Natural killer cell (primary cell): Measurements from ENCODE around the gene IER5. TPM values are rescaled to one million over a fixed set of nuclear protein-coding genes. Genes with fewer than 3 reads are reported as not detected.

Experiments
- ATAC-seq, 3 donors: fragments of 150-1000 bp in 2 of 3; fragments of 200-7000 bp in 1 of 3; cut with Tn5 transposase; 1 replicate in 1 of 3; 2 replicates in 2 of 3; pipeline ENCODE4 v1.10.0; 2021; ENCODE audit warnings: mild to moderate bottlenecking in 2 of 3, moderate library complexity in 2 of 3
- DNase-seq, 2 donors: peaks; one replicate each; pipeline versions ENCODE4 v3.0.0 to v3.0.0-alpha.2; 2013 to 2021; ENCODE audit warnings: mixed read lengths in 1 of 2
- H3K27ac ChIP-seq: one replicate; pipeline ENCODE4 v1.5.1; 2013; ENCODE audit warnings: mild to moderate bottlenecking, low read length
- H3K27me3 ChIP-seq: one replicate; pipeline ENCODE4 v1.6.1; 2013; ENCODE audit warnings: low read length; ENCODE audit not compliant: control insufficient read depth, insufficient read depth
- H3K36me3 ChIP-seq: one replicate; pipeline ENCODE4 v1.6.1; 2013; ENCODE audit warnings: low read length; ENCODE audit not compliant: control insufficient read depth, insufficient read depth
- H3K4me1 ChIP-seq: one replicate; pipeline ENCODE4 v1.6.1; 2013; ENCODE audit warnings: low read length; ENCODE audit not compliant: control insufficient read depth, insufficient read depth
- H3K4me3 ChIP-seq: one replicate; pipeline ENCODE4 v1.5.1; 2013; ENCODE audit warnings: low read length
- H3K9me3 ChIP-seq: one replicate; pipeline ENCODE4 v1.6.1; 2013; ENCODE audit warnings: low read length; ENCODE audit not compliant: control insufficient read depth, insufficient read depth
- H3K27ac Mint-ChIP-seq, 2 donors: one replicate each; pipeline ENCODE4 v1.8.0; 2022; ENCODE audit warnings: mild to moderate bottlenecking in 2 of 2, mixed read lengths in 2 of 2, moderate library complexity in 1 of 2
- H3K27me3 Mint-ChIP-seq, 2 donors: one replicate each; pipeline ENCODE4 v1.8.0; 2022; ENCODE audit warnings: low read depth in 2 of 2, mixed read lengths in 2 of 2
- H3K36me3 Mint-ChIP-seq: one replicate; pipeline ENCODE4 v1.8.0; 2022; ENCODE audit warnings: mixed read lengths
- H3K4me1 Mint-ChIP-seq, 2 donors: one replicate each; pipeline ENCODE4 v1.8.0; 2022; ENCODE audit warnings: mixed read lengths in 2 of 2
- H3K4me3 Mint-ChIP-seq: one replicate; pipeline ENCODE4 v1.8.0; 2022; ENCODE audit warnings: mild to moderate bottlenecking, moderate library complexity, mixed read lengths
- H3K9me3 Mint-ChIP-seq, 2 donors: one replicate each; pipeline ENCODE4 v1.8.0; 2022; ENCODE audit warnings: mixed read lengths in 2 of 2
- CTCF ChIP-seq: fragments of 200-600 bp; IDR thresholded peaks from one replicate; pipeline ENCODE4 v1.8.0; 2022; ENCODE audit warnings: antibody characterized with exemption
- WGBS: methylation state at CpG from one replicate; pipeline ENCODE4 v1.1.7; 2013; ENCODE audit warnings: missing lambda C conversion rate; ENCODE audit not compliant: insufficient coverage; 5-methylcytosine and 5-hydroxymethylcytosine counted together
- intact Hi-C: fragments of 100-400 bp; cut with micrococcal nuclease; formaldehyde crosslinking; loops from one replicate; pipeline ENCODE4 v1.14.2; 2022
- total RNA-seq, 4 donors: library from RNA; stranded (reverse); fragments of 120-200 nt in 1 of 4; gene quantifications; one replicate each; pipeline versions ENCODE4 v1.2.3 to v1.2.4, GENCODE V29; 2013 to 2022

The IER5 gene
- total RNA-seq, 3 donors from 2014 or later (not counting 1 experiment from before 2014, with no cell fraction given), result 118 to 164 (median 150) TPM

DNA sequence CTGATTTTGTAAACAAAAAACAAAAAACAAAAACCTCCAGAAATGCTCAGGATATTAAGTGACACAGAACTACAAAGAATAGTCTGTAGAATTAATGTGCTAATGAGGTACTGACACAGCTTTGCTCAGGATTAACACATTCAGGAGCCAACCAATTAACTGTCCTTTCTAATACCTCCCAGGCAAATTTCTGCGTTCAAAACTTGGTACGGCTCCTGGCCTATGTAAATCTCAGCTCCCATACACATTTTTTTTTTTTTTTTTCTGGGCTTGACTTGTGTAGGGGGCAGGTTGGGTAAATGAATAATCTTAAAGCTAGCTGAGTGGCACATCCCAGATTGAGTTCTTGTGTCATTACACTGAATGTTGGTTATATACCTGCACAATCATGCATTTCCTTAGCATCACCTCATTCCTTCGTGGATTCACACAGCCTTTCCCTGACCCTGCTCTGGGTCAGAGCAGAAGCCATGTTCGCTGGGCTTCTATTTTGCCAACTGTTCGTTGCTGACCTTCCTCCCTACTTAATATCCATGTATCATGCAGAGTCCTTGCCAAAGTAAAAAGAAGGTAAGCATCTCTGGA lies 12.6 kb upstream of the IER5 start:
- WGBS, result 94% methylated on average over 4 of the region's 5 CpGs
- Mint-ChIP-seq H3K36me3 (no peaks in the 10 kb centered on the region), H3K4me3 (no peak overlapping the region), H3K4me1 (no peaks in the 10 kb centered on the region), H3K27me3 (peaks cover 22 to 42% of the 10 kb centered on the region in 2 donors), H3K9me3 (no peaks in the 10 kb centered on the region), H3K27ac (no peak overlapping the region)
- no peaks in the 10 kb centered on the region for H3K9me3 ChIP-seq
- no peaks in the 10 kb centered on the region for H3K4me1 ChIP-seq
- no peak for DNase-seq
- no peaks in the 10 kb centered on the region for H3K27me3 ChIP-seq
- no peaks in the 10 kb centered on the region for H3K36me3 ChIP-seq
- no peak overlapping the region for H3K4me3 ChIP-seq
- no peak for TF ChIP-seq CTCF
- intact Hi-C loops, result no loop called here
- H3K27ac ChIP-seq, result no peak overlapping the region
- no peak for ATAC-seq

GRCh38 chr1:181076852-181077251 lies 11.6 kb upstream of the IER5 start:
- TF ChIP-seq CTCF, result no peak
- Mint-ChIP-seq H3K36me3 (no peaks in the 10 kb centered on the region), H3K9me3 (no peaks in the 10 kb centered on the region), H3K4me3 (no peak overlapping the region), H3K4me1 (no peaks in the 10 kb centered on the region), H3K27me3 (peaks cover 22 to 42% of the 10 kb centered on the region in 2 donors), H3K27ac (no peak overlapping the region)
- Histone ChIP-seq H3K4me1 (no peaks in the 10 kb centered on the region), H3K9me3 (no peaks in the 10 kb centered on the region), H3K36me3 (no peaks in the 10 kb centered on the region), H3K4me3 (no peak overlapping the region), H3K27ac (no peak overlapping the region), H3K27me3 (no peaks in the 10 kb centered on the region)
- DNase-seq (no peak), ATAC-seq (no peak)
- intact Hi-C loops, result no loop called here
- WGBS, result 63% methylated on average over 3 of the region's 3 CpGs

- H3K4me1 Mint-ChIP-seq, result no peaks in the 10 kb centered on the region
- H3K4me1 ChIP-seq, result no peaks in the 10 kb centered on the region
- DNase-seq, result no peak
- H3K4me3 Mint-ChIP-seq, result no peak overlapping the region
- 83% methylated on average over 7 of the region's 7 CpGs for WGBS
- no peaks in the 10 kb centered on the region for H3K9me3 Mint-ChIP-seq
- TF ChIP-seq CTCF, result no peak
- peaks cover 22 to 42% of the 10 kb centered on the region in 2 donors for H3K27me3 Mint-ChIP-seq
- no peaks in the 10 kb centered on the region for H3K36me3 Mint-ChIP-seq
- no peak overlapping the region for H3K27ac Mint-ChIP-seq
- no peak overlapping the region for H3K27ac ChIP-seq
- no peaks in the 10 kb centered on the region for H3K36me3 ChIP-seq
- no peak for ATAC-seq
- H3K27me3 ChIP-seq, result no peaks in the 10 kb centered on the region
- intact Hi-C loops, result no loop called here
- H3K4me3 ChIP-seq, result no peak overlapping the region
- H3K9me3 ChIP-seq, result no peaks in the 10 kb centered on the region
Measured at GRCh38 chr1:181077576-181078242, 10.8 kb upstream of the IER5 start.
